Naive B cell (primary cell): ENCODE results near the gene DPYD. TPM values are rescaled to one million over a fixed set of nuclear protein-coding genes. Genes with fewer than 3 reads are reported as not detected.
A peak's percentile ranks its signal among the peaks of the same experiment; 100 is the strongest.

Experiments
- ATAC-seq, 2 donors: fragments of 150-1000 bp; cut with Tn5 transposase; 2 replicates each; pipeline ENCODE4 v1.10.0; 2021; ENCODE audit warnings: low read depth in 2 of 2, mild to moderate bottlenecking in 2 of 2, moderate library complexity in 2 of 2
- DNase-seq: peaks from one replicate; pipeline ENCODE4 v3.0.0; 2022
- H3K27ac Mint-ChIP-seq, 6 donors: one replicate each; pipeline ENCODE4 v1.8.0; 2020 to 2022; ENCODE audit warnings: mild to moderate bottlenecking in 6 of 6, mixed read lengths in 6 of 6, moderate library complexity in 5 of 6, inconsistent platforms in 2 of 6
- H3K27me3 Mint-ChIP-seq, 3 donors: one replicate each; pipeline ENCODE4 v1.8.0; 2021 to 2022; ENCODE audit warnings: mixed read lengths in 3 of 3, mild to moderate bottlenecking in 1 of 3
- H3K36me3 Mint-ChIP-seq, 2 donors: one replicate each; pipeline ENCODE4 v1.8.0; 2020 to 2022; ENCODE audit warnings: mixed read lengths in 2 of 2, inconsistent platforms in 1 of 2, mild to moderate bottlenecking in 1 of 2
- H3K4me1 Mint-ChIP-seq, 3 donors: one replicate each; pipeline ENCODE4 v1.8.0; 2020 to 2022; ENCODE audit warnings: mixed read lengths in 3 of 3, inconsistent platforms in 1 of 3, mild to moderate bottlenecking in 1 of 3, moderate library complexity in 1 of 3
- H3K4me3 Mint-ChIP-seq, 8 donors: one replicate each; pipeline ENCODE4 v1.8.0; 2020 to 2022; ENCODE audit warnings: mild to moderate bottlenecking in 8 of 8, mixed read lengths in 8 of 8, moderate library complexity in 8 of 8, inconsistent platforms in 2 of 8
- H3K9me3 Mint-ChIP-seq, 7 donors: one replicate each; pipeline ENCODE4 v1.8.0; 2020 to 2022; ENCODE audit warnings: mixed read lengths in 7 of 7, mild to moderate bottlenecking in 5 of 7, inconsistent platforms in 2 of 7, moderate library complexity in 1 of 7
- polyA plus RNA-seq, 6 donors: library from polyadenylated mRNA; unstranded; fragments of 300-500 nt; fragmentation: Illumina TruSeq; gene quantifications; one replicate each; pipeline ENCODE4 v1.2.3, GENCODE V29; 2021; ENCODE audit warnings: low read depth in 6 of 6

Gene DPYD
- polyA plus RNA-seq, 6 donors from 2014 or later: 13.9 to 24.6 (median 19.1) TPM

DNA sequence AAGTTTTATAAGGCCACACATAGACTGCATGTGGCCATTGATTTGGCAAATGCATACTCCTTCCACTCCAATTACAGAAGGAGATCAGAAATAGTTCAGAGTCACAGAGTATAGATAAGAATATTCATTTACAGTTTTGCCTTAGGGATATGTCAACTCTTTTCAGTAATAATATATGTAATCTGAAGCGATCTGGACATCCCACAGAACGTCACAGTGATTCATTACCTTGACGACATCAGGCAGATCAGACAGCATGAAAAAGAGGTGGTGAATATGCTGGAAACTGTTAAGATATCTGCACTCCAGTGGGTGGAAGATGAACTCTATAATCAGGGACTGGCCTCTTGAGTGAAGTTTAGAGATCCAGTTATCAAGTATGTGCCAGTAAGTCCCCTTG, 240.4 kb downstream of the DPYD start:
- DNase-seq (no peak), ATAC-seq (no peak)
- peaks cover 0 to 3% (median 0%) of the 10 kb centered on the region in 3 donors for H3K4me1 Mint-ChIP-seq
- no peak overlapping the region for H3K4me3 Mint-ChIP-seq
- H3K9me3 Mint-ChIP-seq: peaks cover 0 to 2% (median 0%) of the 10 kb centered on the region in 7 donors
- H3K27me3 Mint-ChIP-seq: no peaks in the 10 kb centered on the region
- peaks cover 0 to 35% of the 10 kb centered on the region in 2 donors for H3K36me3 Mint-ChIP-seq
- H3K27ac Mint-ChIP-seq: no peak overlapping the region

- Mint-ChIP-seq H3K27ac (peak overlapping the region in 1 of 6 donors; percentile 88), H3K9me3 (peaks cover 0 to 2% (median 0%) of the 10 kb centered on the region in 7 donors), H3K4me3 (no peak overlapping the region), H3K4me1 (no peaks in the 10 kb centered on the region), H3K27me3 (no peaks in the 10 kb centered on the region), H3K36me3 (peaks cover 0 to 30% of the 10 kb centered on the region in 2 donors)
- DNase-seq (no peak), ATAC-seq (no peak)
These were observed 243.1 kb downstream of the DPYD start for GRCh38 chr1:97677702-97678101.

- H3K9me3 Mint-ChIP-seq: peaks cover 0 to 7% (median 2%) of the 10 kb centered on the region in 7 donors
- ATAC-seq: no peak
- no peaks in the 10 kb centered on the region for H3K4me1 Mint-ChIP-seq
- H3K36me3 Mint-ChIP-seq: peaks cover 0 to 38% of the 10 kb centered on the region in 2 donors
- no peak for DNase-seq
- no peak overlapping the region for H3K27ac Mint-ChIP-seq
- H3K4me3 Mint-ChIP-seq: no peak overlapping the region
- no peaks in the 10 kb centered on the region for H3K27me3 Mint-ChIP-seq
These were observed 246.3 kb downstream of the DPYD start for GRCh38 chr1:97674517-97674916.

DNA sequence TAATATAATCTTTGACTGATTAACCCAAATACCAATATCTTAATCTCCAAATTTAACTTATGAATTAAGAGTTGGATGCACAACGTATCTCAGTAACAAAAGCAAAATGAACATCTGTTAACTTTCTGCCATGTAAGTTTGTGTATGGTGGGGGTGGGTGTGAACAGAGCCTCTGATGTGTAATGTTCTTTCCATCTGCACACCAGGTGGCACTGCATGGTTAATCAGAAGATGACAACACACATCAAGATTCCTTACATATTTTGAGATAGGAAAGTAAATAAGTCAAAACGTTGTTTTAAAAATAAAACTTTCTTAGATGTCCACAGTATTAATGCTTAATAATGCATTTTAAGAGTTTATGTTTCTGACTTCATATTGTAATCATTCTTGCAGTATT, 251.9 kb downstream of the DPYD start:
- H3K27me3 Mint-ChIP-seq: no peaks in the 10 kb centered on the region
- H3K4me3 Mint-ChIP-seq: no peak overlapping the region
- H3K9me3 Mint-ChIP-seq: peaks cover 0 to 7% (median 2%) of the 10 kb centered on the region in 7 donors
- peaks cover 0 to 12% of the 10 kb centered on the region in 2 donors for H3K36me3 Mint-ChIP-seq
- ATAC-seq: no peak
- H3K4me1 Mint-ChIP-seq: no peaks in the 10 kb centered on the region
- no peak for DNase-seq
- no peak overlapping the region for H3K27ac Mint-ChIP-seq

DNA sequence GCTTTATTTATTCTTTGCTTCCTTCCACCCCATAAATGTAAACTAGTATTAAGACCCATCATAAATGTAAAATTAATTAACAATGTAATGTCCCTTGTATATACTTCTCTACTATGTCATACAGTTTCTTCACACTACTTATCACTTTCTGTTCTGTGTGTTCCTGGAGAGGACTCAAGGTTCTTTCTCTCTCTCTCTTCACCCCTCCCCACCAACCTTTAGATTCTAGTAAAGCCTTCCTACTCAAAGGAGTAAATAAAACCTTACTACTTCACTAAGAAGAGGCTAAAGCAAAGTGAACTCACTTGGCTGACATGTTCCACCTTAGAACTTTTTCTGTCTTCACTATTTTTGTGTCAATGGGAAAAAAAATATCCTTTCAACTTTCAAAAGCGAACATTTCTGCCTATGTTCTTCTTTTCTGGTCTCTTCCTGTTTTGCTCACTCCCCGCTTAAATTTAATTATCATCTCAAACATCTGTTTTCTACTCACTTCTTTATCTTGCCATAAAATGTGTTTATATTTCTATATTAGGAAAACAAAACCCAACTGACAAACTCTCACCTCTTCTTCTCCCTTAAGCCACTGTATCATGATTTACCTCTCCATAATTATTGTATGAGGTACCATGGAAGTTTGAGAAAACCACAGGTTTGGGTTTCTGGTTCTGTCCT, 260.3 kb downstream of the DPYD start:
- no peak for ATAC-seq
- Mint-ChIP-seq H3K27me3 (no peaks in the 10 kb centered on the region), H3K36me3 (no peaks in the 10 kb centered on the region), H3K4me3 (no peak overlapping the region), H3K4me1 (peaks cover 3 to 9% (median 4%) of the 10 kb centered on the region in 3 donors), H3K9me3 (no peaks in the 10 kb centered on the region), H3K27ac (peak overlapping the region in 3 of 6 donors; percentile 7 to 81 (median 8))
- DNase-seq: no peak

DNA sequence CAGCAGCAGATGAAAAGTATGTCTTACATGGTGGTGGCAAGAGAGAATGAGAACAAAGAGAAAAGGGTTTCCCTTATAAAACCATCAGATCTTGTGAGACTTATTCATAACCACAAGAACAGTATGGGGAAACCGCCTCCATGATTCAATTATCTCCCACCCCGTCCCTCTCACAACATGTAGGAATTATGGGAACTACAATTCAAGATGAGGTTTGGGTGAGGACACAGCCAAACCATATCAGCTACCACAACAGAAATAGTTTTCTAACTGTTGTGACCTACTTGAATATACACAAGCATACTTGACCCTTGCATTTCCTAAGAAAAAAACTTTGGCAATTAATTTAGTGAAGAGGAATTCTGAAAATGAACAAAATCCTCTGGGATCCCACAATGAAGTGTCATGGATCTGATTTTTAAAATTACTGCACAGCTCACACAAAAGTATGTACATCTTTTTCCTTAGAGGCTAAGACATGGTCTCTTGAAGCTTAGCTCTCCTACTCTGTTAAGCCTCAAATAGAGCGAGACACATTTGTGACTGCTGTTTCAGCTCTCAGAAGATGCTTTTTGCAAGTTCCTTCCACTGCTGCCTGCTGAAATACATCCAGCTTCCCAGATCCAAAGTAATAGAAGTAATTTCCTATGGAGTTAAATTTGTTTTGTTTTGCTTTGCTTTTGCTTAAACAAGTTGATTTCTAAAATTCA, 265.8 kb downstream of the DPYD start:
- no peak overlapping the region for H3K4me3 Mint-ChIP-seq
- no peak overlapping the region for H3K27ac Mint-ChIP-seq
- H3K9me3 Mint-ChIP-seq: no peaks in the 10 kb centered on the region
- no peaks in the 10 kb centered on the region for H3K4me1 Mint-ChIP-seq
- no peak for DNase-seq
- no peak for ATAC-seq
- H3K27me3 Mint-ChIP-seq: no peaks in the 10 kb centered on the region
- H3K36me3 Mint-ChIP-seq: peaks cover 0 to 6% of the 10 kb centered on the region in 2 donors

DNA sequence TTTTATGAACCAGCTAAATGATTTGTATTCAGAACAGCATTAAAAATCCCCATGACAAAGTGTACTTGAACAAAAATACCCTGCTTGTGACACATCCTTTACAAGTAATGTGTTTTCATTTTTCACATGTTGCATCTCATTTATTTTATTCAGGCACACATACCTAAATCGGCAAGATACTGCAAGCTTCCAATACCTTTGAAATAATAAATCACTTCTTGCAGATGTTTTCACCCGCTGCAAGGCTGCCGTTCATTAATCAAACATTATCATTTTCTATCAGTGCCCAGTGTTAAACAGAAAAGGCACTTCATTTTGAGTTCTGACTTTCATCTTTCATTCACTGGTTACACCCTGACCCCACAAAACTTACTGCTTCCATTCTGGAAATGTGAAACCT, 269.6 kb downstream of the DPYD start:
- no peak for ATAC-seq
- Mint-ChIP-seq H3K27ac (no peak overlapping the region), H3K27me3 (no peaks in the 10 kb centered on the region), H3K9me3 (peaks cover 5 to 17% (median 8%) of the 10 kb centered on the region in 7 donors), H3K36me3 (peaks cover 16 to 23% of the 10 kb centered on the region in 2 donors), H3K4me1 (no peaks in the 10 kb centered on the region), H3K4me3 (no peak overlapping the region)
- no peak for DNase-seq

DNA sequence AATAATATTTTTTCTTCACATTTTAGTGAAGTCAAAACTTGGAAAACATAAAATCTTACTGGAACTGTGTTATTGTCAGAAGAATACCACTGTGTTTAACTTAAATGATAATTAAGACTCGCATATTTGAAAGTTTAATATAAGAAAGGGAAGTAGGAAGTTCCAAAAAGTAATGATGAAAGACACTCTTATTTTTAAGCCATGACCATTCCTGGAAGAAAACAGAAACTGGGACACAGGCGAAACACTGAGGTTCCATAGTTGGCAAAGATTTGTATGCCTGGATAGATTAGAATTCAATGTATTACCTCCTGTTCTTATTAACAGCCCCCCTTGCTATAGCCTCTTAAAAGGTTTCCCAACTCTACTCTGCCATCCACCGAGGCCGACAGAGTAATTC, 271.2 kb downstream of the DPYD start:
- ATAC-seq: no peak
- no peaks in the 10 kb centered on the region for H3K27me3 Mint-ChIP-seq
- no peak for DNase-seq
- no peak overlapping the region for H3K27ac Mint-ChIP-seq
- H3K9me3 Mint-ChIP-seq: peaks cover 7 to 27% (median 17%) of the 10 kb centered on the region in 7 donors
- H3K4me1 Mint-ChIP-seq: no peaks in the 10 kb centered on the region
- peaks cover 16 to 32% of the 10 kb centered on the region in 2 donors for H3K36me3 Mint-ChIP-seq
- no peak overlapping the region for H3K4me3 Mint-ChIP-seq

DNA sequence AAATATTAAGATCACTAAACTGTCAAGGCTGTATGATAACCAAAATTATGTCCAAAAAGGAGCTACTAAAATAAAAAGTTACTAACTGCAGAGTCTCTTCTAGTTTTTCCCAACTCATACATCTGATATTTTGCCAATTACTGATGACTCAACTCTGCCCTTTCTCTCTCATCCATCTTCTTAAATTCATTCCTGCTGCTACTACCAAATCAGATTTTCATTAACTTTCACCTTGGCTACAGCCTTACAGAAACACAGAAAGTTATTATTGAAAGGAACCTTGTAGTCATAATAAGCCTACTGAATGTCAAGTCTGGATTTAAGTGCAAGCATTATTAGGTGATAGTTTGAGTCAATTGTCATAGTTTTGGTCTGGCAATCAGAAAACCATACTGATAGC, 273.1 kb downstream of the DPYD start:
- peaks cover 16 to 26% of the 10 kb centered on the region in 2 donors for H3K36me3 Mint-ChIP-seq
- DNase-seq (no peak), ATAC-seq (no peak)
- no peaks in the 10 kb centered on the region for H3K27me3 Mint-ChIP-seq
- H3K9me3 Mint-ChIP-seq: peaks cover 7 to 33% (median 22%) of the 10 kb centered on the region in 7 donors
- no peak overlapping the region for H3K4me3 Mint-ChIP-seq
- H3K27ac Mint-ChIP-seq: no peak overlapping the region
- H3K4me1 Mint-ChIP-seq: no peaks in the 10 kb centered on the region

- H3K27me3 Mint-ChIP-seq: no peaks in the 10 kb centered on the region
- H3K36me3 Mint-ChIP-seq: peaks cover 16 to 35% of the 10 kb centered on the region in 2 donors
- no peak for ATAC-seq
These were observed 274.8 kb downstream of the DPYD start for GRCh38 chr1:97646071-97646470.

DNA sequence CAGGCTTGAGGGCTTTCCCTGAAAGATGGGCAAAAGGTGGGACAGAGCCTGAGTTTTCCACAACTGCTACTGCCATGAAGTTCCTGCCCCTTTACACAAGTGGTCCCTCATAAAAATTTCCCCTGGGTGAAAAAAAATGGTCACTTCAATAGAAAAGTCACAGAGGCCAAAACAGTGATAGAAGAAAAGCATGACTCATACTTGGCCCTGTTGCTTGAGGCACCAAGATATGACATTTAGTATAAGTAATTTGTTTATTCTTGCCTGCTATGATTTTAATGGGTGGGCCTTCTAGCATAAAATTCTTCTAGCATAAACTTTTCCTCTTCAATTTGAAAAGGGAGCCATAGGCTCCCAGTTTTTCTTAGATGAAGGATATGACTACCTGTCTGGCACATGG, 280.2 kb downstream of the DPYD start:
- Mint-ChIP-seq H3K9me3 (peaks cover 0 to 14% (median 6%) of the 10 kb centered on the region in 7 donors), H3K27ac (no peak overlapping the region), H3K36me3 (peaks cover 0 to 21% of the 10 kb centered on the region in 2 donors), H3K4me1 (peaks cover 0 to 8% (median 0%) of the 10 kb centered on the region in 3 donors), H3K27me3 (no peaks in the 10 kb centered on the region), H3K4me3 (no peak overlapping the region)
- ATAC-seq (no peak), DNase-seq (no peak)

More at GRCh38 chr1:97646071-97646470, 274.8 kb downstream of the DPYD start:
- Mint-ChIP-seq H3K4me1 (peaks cover 0 to 8% (median 0%) of the 10 kb centered on the region in 3 donors), H3K9me3 (peaks cover 7 to 33% (median 22%) of the 10 kb centered on the region in 7 donors), H3K27ac (no peak overlapping the region), H3K4me3 (no peak overlapping the region)
- DNase-seq: no peak

DNA sequence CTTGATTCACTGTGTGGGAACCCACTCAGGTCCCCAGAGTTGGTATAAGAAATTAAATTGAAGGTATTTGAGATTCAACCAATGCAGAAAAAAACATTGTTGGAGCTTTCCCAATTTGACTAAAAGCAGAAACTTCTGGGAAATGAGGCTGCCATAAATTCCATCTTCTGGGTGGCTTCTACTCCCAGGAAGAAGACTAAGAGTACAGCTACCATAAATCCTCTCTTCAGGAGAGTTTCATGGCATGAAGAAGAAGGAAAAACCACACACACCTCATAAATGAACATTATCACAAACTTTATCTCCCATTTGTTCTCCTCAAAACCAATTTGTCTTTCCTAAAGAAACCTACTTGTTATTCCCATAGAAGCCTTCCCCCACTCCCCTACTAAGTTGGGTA, 283.9 kb downstream of the DPYD start:
- no peak for ATAC-seq
- Mint-ChIP-seq H3K27ac (peak overlapping the region in 1 of 6 donors; percentile 5), H3K27me3 (no peaks in the 10 kb centered on the region), H3K36me3 (peaks cover 0 to 16% of the 10 kb centered on the region in 2 donors), H3K4me3 (no peak overlapping the region), H3K9me3 (peaks cover 0 to 2% (median 0%) of the 10 kb centered on the region in 7 donors), H3K4me1 (peaks cover 0 to 7% (median 0%) of the 10 kb centered on the region in 3 donors)
- no peak for DNase-seq

DNA sequence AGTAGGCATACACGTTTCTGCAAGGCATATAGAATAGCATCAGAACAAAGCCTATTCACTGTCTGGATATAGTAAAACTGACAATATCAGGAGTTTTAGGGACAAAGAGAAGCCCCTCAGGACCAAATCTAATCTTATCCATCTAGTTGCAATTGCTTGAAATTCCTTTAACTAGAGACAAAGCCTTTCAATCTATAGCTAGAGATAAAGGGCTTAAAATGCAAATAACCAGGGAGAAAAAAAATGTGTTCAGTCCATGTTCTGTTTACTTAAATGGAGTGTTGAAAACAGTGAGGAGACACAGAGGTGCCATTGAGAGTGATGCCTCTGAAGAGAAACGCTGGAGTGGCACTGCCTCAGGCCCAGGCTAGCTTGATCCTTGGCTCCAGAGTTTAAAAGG, 286.1 kb downstream of the DPYD start:
- peaks cover 0 to 2% (median 0%) of the 10 kb centered on the region in 7 donors for H3K9me3 Mint-ChIP-seq
- no peak overlapping the region for H3K27ac Mint-ChIP-seq
- no peak for DNase-seq
- peaks cover 0 to 5% of the 10 kb centered on the region in 2 donors for H3K36me3 Mint-ChIP-seq
- no peaks in the 10 kb centered on the region for H3K4me1 Mint-ChIP-seq
- H3K27me3 Mint-ChIP-seq: no peaks in the 10 kb centered on the region
- H3K4me3 Mint-ChIP-seq: no peak overlapping the region
- ATAC-seq: no peak

DNA sequence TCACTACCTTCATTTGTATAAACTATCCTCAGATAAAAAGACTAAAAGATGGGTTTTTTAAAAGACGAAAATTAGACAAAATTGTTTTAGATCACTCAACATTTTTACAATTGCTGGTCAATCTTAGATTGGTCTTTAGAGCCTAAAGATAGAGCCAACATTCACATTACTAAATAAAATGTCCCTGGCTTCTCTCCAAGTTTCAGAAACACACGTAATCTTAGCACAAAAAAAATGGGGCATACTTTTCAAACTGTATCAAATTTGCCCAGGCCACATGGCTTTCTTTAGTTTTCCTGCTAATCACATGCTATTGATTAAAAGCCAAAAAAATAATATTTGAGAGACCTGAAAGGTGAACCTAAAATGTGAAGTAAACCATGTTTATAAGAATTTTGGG, 288.1 kb downstream of the DPYD start:
- Mint-ChIP-seq H3K27me3 (no peaks in the 10 kb centered on the region), H3K36me3 (peaks cover 0 to 5% of the 10 kb centered on the region in 2 donors), H3K27ac (no peak overlapping the region), H3K9me3 (peaks cover 0 to 2% (median 0%) of the 10 kb centered on the region in 7 donors), H3K4me3 (no peak overlapping the region), H3K4me1 (no peaks in the 10 kb centered on the region)
- DNase-seq (no peak), ATAC-seq (no peak)
